Panc1 (cell line): Measurements from ENCODE around the gene STYXL1. TPM values are rescaled to one million over a fixed set of nuclear protein-coding genes. Genes with fewer than 3 reads are reported as not detected.

Experiments
- ATAC-seq: fragments of 200-7000 bp; cut with Tn5 transposase; 2 replicates; pipeline ENCODE4 v1.9.1; 2020; ENCODE audit warnings: mild to moderate bottlenecking, moderate library complexity
- BruUV-seq: library from RNA; stranded (reverse); fragments of 400-500 nt; replicated peaks from 2 replicates; lab custom pipeline; 2021; lab: Mats Ljungman, UMichigan
- CTCF ChIA-PET: fragments of 300-600 bp; sonication (Branson Sonifier 250); formaldehyde crosslinking; loops from one replicate; lab custom pipeline; 2022; ENCODE audit warnings: antibody characterized with exemption; lab: Charles Lee
- POLR2A ChIA-PET: fragments of 300-600 bp; sonication (Branson Sonifier 250); formaldehyde crosslinking; loops from one replicate; lab custom pipeline; 2022; ENCODE audit warnings: antibody characterized with exemption; lab: Charles Lee
- DNase-seq: peaks from one replicate; pipeline ENCODE4 v3.0.0-alpha.2; 2010; ENCODE audit warnings: low read depth, low spot score
- H3K27ac ChIP-seq: 2 replicates; pipeline ENCODE4 v1.5.1; 2011; ENCODE audit warnings: mild to moderate bottlenecking, low read length, inconsistent platforms
- H3K27me3 ChIP-seq: fragments of 200-500 bp; sonication (Bioruptor generic); 2 replicates; pipeline ENCODE4 v1.6.0; 2014; ENCODE audit warnings: low read length, inconsistent platforms; ENCODE audit not compliant: control insufficient read depth, insufficient read depth
- H3K36me3 ChIP-seq: fragments of 200-500 bp; sonication (Bioruptor generic); 2 replicates; pipeline ENCODE4 v1.5.1; 2014; ENCODE audit warnings: inconsistent platforms, mild to moderate bottlenecking, low read length, moderate library complexity; ENCODE audit not compliant: control insufficient read depth, insufficient read depth
- H3K4me1 ChIP-seq: 2 replicates; pipeline ENCODE4 v1.5.1; 2011; ENCODE audit warnings: inconsistent platforms, mild to moderate bottlenecking, low read length, moderate library complexity; ENCODE audit not compliant: control insufficient read depth, insufficient read depth
- H3K4me3 ChIP-seq, 2 experiments: 2 replicates each; pipeline ENCODE4 v1.5.1; 2011 to 2012; ENCODE audit warnings: low read depth in 2 of 2, low read length in 2 of 2, mild to moderate bottlenecking in 2 of 2, inconsistent platforms in 1 of 2, moderate library complexity in 1 of 2
- H3K9me3 ChIP-seq: fragments of 200-500 bp; sonication (Bioruptor generic); 2 replicates; pipeline ENCODE4 v1.5.1; 2014; ENCODE audit warnings: low read depth, mild to moderate bottlenecking, inconsistent platforms, low read length, moderate library complexity; ENCODE audit not compliant: control insufficient read depth, insufficient read depth
- POLR2AphosphoS5 ChIP-seq: IDR thresholded peaks from 2 replicates; pipeline ENCODE4 v1.6.1; 2012; ENCODE audit warnings: mild to moderate bottlenecking, low read depth, low read length, moderate library complexity
- TCF7L2 ChIP-seq: IDR thresholded peaks from 2 replicates; pipeline ENCODE4 v1.6.1; 2011; ENCODE audit warnings: mild to moderate bottlenecking, low read depth, low read length, inconsistent platforms
- in situ Hi-C: cut with HindIII; loops from 2 replicates; pipeline ENCODE4 v1.10.0; 2016; ENCODE audit warnings: low sequenced_read_pairs, low pct_unique_long_range_greater_than_20kb
- intact Hi-C: fragments of 100-400 bp; cut with micrococcal nuclease; formaldehyde crosslinking; loops from one replicate; pipeline ENCODE4 v1.10.0; 2022; ENCODE audit not compliant: unreplicated experiment
- total RNA-seq: library from RNA; stranded (reverse); gene quantifications from one replicate; pipeline ENCODE4 v1.2.1, GENCODE V29; 2021; ENCODE audit not compliant: unreplicated experiment
- TF ChIP-seq, protein P1 (sequence below), 2 experiments: IDR thresholded peaks; 2 replicates each; pipeline ENCODE4 v1.6.1; 2011 to 2012; ENCODE audit warnings: low read depth in 2 of 2, control low read depth in 1 of 2, low read length in 1 of 2, mild to moderate bottlenecking in 1 of 2, moderate library complexity in 1 of 2; ENCODE audit not compliant: insufficient read depth in 1 of 2
- TF ChIP-seq, protein P2 (sequence below): fragments of 450-650 bp; IDR thresholded peaks from 2 replicates; pipeline ENCODE4 v1.5.1; 2017; ENCODE audit warnings: mild to moderate bottlenecking

The STYXL1 gene
- total RNA-seq, 1 experiment from 2014 or later = 57.6 TPM

DNA sequence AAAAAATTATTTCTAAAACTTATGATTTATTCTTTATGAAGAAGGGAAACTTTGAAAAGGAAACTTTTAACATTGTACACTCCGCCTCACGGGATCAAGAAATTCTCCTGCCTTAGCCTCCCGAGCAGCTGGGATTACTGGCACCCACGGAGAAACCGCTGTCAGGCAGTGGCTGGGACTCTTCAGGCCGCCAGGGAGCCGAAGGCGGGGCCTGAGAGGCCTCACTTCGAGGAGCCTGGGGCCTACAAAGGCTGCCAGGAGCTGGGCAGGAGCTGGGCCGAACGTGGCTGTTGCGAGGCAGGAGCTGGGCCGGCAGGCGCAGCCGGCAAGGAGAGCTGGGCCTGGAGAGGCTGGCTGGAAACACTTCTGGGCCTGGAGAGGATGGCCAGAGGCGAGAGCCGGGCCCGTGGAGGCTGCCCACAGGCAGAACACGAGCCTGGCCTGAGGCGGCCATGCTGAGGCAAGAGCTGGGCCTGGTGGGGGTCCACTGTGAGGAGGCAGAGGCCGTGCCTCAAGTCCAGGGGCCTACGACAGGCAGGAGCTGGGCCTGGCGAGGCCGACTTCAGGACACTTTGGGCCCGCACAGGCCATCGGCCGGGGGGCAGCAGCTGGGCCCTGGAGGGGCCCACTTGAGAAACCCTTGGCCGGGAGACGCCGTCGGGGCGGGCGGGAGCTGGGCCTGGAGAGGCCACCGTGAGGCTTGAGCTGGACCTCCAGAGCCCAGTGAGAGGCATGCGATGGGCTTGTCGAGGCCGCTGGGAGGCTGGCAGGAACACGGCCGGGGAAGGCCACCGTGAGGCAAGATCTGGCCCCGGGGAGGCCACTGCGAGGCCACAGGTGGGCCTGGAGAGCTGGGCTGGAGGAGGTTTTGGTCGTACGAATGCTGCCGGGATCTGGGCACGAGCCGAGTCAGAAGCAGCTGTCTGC, 23.8 kb upstream of the STYXL1 start:
- intact Hi-C loops (no loop called here), in situ Hi-C loops (no loop called here)
- no peak for TF ChIP-seq TCF7L2
- TF ChIP-seq, protein P1, sequence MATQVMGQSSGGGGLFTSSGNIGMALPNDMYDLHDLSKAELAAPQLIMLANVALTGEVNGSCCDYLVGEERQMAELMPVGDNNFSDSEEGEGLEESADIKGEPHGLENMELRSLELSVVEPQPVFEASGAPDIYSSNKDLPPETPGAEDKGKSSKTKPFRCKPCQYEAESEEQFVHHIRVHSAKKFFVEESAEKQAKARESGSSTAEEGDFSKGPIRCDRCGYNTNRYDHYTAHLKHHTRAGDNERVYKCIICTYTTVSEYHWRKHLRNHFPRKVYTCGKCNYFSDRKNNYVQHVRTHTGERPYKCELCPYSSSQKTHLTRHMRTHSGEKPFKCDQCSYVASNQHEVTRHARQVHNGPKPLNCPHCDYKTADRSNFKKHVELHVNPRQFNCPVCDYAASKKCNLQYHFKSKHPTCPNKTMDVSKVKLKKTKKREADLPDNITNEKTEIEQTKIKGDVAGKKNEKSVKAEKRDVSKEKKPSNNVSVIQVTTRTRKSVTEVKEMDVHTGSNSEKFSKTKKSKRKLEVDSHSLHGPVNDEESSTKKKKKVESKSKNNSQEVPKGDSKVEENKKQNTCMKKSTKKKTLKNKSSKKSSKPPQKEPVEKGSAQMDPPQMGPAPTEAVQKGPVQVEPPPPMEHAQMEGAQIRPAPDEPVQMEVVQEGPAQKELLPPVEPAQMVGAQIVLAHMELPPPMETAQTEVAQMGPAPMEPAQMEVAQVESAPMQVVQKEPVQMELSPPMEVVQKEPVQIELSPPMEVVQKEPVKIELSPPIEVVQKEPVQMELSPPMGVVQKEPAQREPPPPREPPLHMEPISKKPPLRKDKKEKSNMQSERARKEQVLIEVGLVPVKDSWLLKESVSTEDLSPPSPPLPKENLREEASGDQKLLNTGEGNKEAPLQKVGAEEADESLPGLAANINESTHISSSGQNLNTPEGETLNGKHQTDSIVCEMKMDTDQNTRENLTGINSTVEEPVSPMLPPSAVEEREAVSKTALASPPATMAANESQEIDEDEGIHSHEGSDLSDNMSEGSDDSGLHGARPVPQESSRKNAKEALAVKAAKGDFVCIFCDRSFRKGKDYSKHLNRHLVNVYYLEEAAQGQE (IDR thresholded peaks at IDR 0.05; ENCODE audit: insufficient read depth in 1 of 2, low read depth in 2 of 2, low read length in 1 of 2) = no peak
- H3K36me3 ChIP-seq = no peaks in the 10 kb centered on the region
- CTCF ChIA-PET = no interaction called here
- DNase-seq = no peak
- no peak overlapping the region for H3K27ac ChIP-seq
- ATAC-seq = no peak
- no peak overlapping the region for H3K4me3 ChIP-seq
- H3K27me3 ChIP-seq = no peaks in the 10 kb centered on the region
- peaks cover 16% of the 10 kb centered on the region for H3K4me1 ChIP-seq
- POLR2A ChIA-PET = no interaction called here
- BruUV-seq = no TSS peak
- H3K9me3 ChIP-seq = no peaks in the 10 kb centered on the region

DNA sequence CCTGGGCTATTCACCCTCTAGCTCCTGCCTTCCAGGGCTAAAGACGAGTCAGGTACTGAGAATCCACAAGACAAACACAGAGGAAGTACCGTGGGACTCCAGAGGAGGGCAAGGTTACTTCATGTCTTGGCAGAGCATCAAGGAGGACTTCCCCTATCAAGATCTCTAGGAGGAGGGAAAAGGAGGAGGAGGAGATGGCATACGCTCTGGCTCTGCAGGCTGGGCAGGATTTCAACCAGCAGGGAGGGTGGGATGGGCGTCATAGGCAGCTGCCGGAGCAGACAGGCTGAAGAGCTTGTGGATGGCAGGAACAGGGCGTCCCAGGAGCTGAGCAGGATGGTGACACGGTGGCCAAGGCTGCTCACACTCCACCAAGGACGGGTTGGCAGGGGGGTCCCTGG, 21.4 kb upstream of the STYXL1 start:
- no peak overlapping the region for H3K4me3 ChIP-seq
- H3K4me1 ChIP-seq = peaks cover 16% of the 10 kb centered on the region
- peak overlapping the region; percentile 36; the same call in 1 of the 2 replicates for H3K27ac ChIP-seq
- no TSS peak for BruUV-seq
- H3K36me3 ChIP-seq = peaks cover 7% of the 10 kb centered on the region; the same call in 1 of the 2 replicates
- H3K9me3 ChIP-seq = no peaks in the 10 kb centered on the region
- in situ Hi-C loops (no loop called here), intact Hi-C loops (no loop called here)
- ChIA-PET CTCF (interaction anchor here (1.5 kb wide), 1 partner anchor 245 kb away, joined by 9 read pairs; no protein-coding TSS in a partner anchor), POLR2A (no interaction called here)
- TF ChIP-seq, protein P2, sequence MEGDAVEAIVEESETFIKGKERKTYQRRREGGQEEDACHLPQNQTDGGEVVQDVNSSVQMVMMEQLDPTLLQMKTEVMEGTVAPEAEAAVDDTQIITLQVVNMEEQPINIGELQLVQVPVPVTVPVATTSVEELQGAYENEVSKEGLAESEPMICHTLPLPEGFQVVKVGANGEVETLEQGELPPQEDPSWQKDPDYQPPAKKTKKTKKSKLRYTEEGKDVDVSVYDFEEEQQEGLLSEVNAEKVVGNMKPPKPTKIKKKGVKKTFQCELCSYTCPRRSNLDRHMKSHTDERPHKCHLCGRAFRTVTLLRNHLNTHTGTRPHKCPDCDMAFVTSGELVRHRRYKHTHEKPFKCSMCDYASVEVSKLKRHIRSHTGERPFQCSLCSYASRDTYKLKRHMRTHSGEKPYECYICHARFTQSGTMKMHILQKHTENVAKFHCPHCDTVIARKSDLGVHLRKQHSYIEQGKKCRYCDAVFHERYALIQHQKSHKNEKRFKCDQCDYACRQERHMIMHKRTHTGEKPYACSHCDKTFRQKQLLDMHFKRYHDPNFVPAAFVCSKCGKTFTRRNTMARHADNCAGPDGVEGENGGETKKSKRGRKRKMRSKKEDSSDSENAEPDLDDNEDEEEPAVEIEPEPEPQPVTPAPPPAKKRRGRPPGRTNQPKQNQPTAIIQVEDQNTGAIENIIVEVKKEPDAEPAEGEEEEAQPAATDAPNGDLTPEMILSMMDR = no peak
- TF ChIP-seq POLR2AphosphoS5 (peak; percentile 38; the same call in 1 of the 2 replicates), TCF7L2 (no peak)
- TF ChIP-seq, protein P1 (IDR thresholded peaks at IDR 0.05; ENCODE audit: insufficient read depth in 1 of 2, low read depth in 2 of 2, low read length in 1 of 2) = no peak
- H3K27me3 ChIP-seq = no peaks in the 10 kb centered on the region
- peak; percentile 66 for ATAC-seq
- DNase-seq = no peak
